Measurements from ENCODE around the gene PDF. TPM values are rescaled to one million over a fixed set of nuclear protein-coding genes. Genes with fewer than 3 reads are reported as not detected.

PDF gene
- total and polyA plus RNA-seq, 2 of the 13 experiments (the other 11 are each of a cell fraction or from before 2014, with no cell fraction given) = 12.4 to 48.8 TPM

GRCh38 chr16:69320740-69321073, 9.7 kb downstream of the PDF start:
- H3K27ac ChIP-seq (ENCODE audit: extremely low read length, insufficient read depth, low read length) = no peak overlapping the region
- POLR2A ChIA-PET = no interaction called here
- no peak overlapping the region for H3K4me3 ChIP-seq (replicated peaks in 1 of 3; ENCODE audit: insufficient read depth in 1 of 3, low read depth in 2 of 3, low read length in 3 of 3)
- peaks cover 18% of the 10 kb centered on the region for H3K4me1 ChIP-seq (ENCODE audit: insufficient read depth, low read length)
- TF ChIP-seq AKAP8 (CRISPR knock-in tag; IDR thresholded peaks at IDR 0.05) = 0 out of 2 replicates have a peak, but pooled peaks have one; percentile 55
- no peak for TF ChIP-seq NONO (IDR thresholded peaks at IDR 0.05)
- TF ChIP-seq NONO (CRISPR knock-in tag; conservative IDR thresholded peaks at IDR 0.05) = 0 out of 2 replicates have a peak, but pooled peaks have one; percentile 35
- TF ChIP-seq RBM22 (optimal IDR thresholded peaks at IDR 0.05; ENCODE audit: low read length) = peak; percentile 58
- no peak for TF ChIP-seq KLF16 (CRISPR knock-in tag; IDR thresholded peaks at IDR 0.05)
- TF ChIP-seq ZNF687 (CRISPR knock-in tag; IDR thresholded peaks at IDR 0.05) = peak; percentile 31
- no peaks in the 10 kb centered on the region for H3K27me3 ChIP-seq (ENCODE audit: control insufficient read depth in 1 of 2, insufficient read depth in 2 of 2, low read length in 2 of 2)
- no TSS peak for BruUV-seq (replicated peaks)
- no peak overlapping the region for H3K9ac ChIP-seq (ENCODE audit: insufficient read depth, low read depth, low read length)
- H3K9me3 ChIP-seq (ENCODE audit: low read length) = no peaks in the 10 kb centered on the region
- H3K4me2 ChIP-seq (ENCODE audit: low read depth, low read length) = no peak overlapping the region
- H2AFZ ChIP-seq (ENCODE audit: low read length) = no peak overlapping the region
- H3K36me3 ChIP-seq (replicated peaks in 1 of 2; ENCODE audit: control insufficient read depth in 1 of 2, insufficient read depth in 2 of 2, low read length in 2 of 2) = peaks cover 56 to 86% of the 10 kb centered on the region in 2 experiments
- peaks cover 16% of the 10 kb centered on the region for H3K79me2 ChIP-seq (ENCODE audit: insufficient read depth, low read length)
- peaks cover 7% of the 10 kb centered on the region; the same call in 1 of the 2 replicates for H4K20me1 ChIP-seq (ENCODE audit: insufficient read depth, low read length)
- FAIRE-seq = no peak
- ATAC-seq = no peak
- no peak for DNase-seq (ENCODE audit: low spot score)
- CTCF ChIA-PET (ENCODE audit: low intra/inter-chr PET ratio, low total read pairs) = no interaction called here
- 98% methylated on average over 13 of the region's 13 CpGs for WGBS (ENCODE audit: low lambda C conversion rate)
- in situ Hi-C loops (cut with HindIII; ENCODE audit: extremely low pct_ligation_motif_present, low pct_unique_long_range_greater_than_20kb) = no loop called here
- intact Hi-C loops (cut with micrococcal nuclease; ENCODE audit: unreplicated experiment) = no loop called here
